GM10248 (cell line): Measurements from ENCODE around the gene ACER1.

Experiments used
- CTCF ChIA-PET: fragments of 300-600 bp; sonication (Branson Sonifier 250); formaldehyde crosslinking; extraction: SDS; loops from one replicate; lab custom pipeline; 2021; ENCODE audit warnings: antibody characterized with exemption; lab: Yijun Ruan, JAX
- POLR2A ChIA-PET: fragments of 350-650 bp; sonication (Branson Sonifier 250); formaldehyde crosslinking; extraction: SDS; loops from one replicate; lab custom pipeline; 2020; ENCODE audit warnings: antibody characterized with exemption; lab: Yijun Ruan, JAX
- DNase-seq: peaks from one replicate; pipeline ENCODE4 v3.0.0; 2012; ENCODE audit errors: extremely low spot score
- CTCF ChIP-seq: IDR thresholded peaks from 2 replicates; pipeline ENCODE4 v1.5.1; 2012; ENCODE audit warnings: mild to moderate bottlenecking, low read depth; ENCODE audit errors: extremely low read depth, missing control alignments, control extremely low read depth

The ACER1 gene

GRCh38 chr19:6259312-6259861, 74.0 kb downstream of the ACER1 start:
- no peak for DNase-seq
- TF ChIP-seq CTCF = no peak
- POLR2A ChIA-PET = no interaction called here
- CTCF ChIA-PET = interaction anchor here (1.1 to 2.6 kb wide), 7 partner anchors 8 to 41 kb away, joined by 3 to 11 read pairs (median 3); no protein-coding TSS in a partner anchor

GRCh38 chr19:6258812-6259311, 74.5 kb downstream of the ACER1 start:
- POLR2A ChIA-PET = no interaction called here
- no peak for TF ChIP-seq CTCF
- no peak for DNase-seq
- CTCF ChIA-PET = interaction anchor here (2.0 kb wide), 2 partner anchors 21 to 40 kb away, joined by 4 to 11 read pairs; no protein-coding TSS in a partner anchor
